ENCODE measurements around the gene SLC5A11. TPM values are rescaled to one million over a fixed set of nuclear protein-coding genes. Genes with fewer than 3 reads are reported as not detected.
A peak's percentile ranks its signal among the peaks of the same experiment; 100 is the strongest.
"Not testable (repeated sequence)": the region's sequence is repeated elsewhere in the genome, so short reads cannot be mapped to it uniquely, and the experiment has no call there.

The SLC5A11 gene
- total RNA-seq, 4 donors from 2014 or later, result not detected

DNA sequence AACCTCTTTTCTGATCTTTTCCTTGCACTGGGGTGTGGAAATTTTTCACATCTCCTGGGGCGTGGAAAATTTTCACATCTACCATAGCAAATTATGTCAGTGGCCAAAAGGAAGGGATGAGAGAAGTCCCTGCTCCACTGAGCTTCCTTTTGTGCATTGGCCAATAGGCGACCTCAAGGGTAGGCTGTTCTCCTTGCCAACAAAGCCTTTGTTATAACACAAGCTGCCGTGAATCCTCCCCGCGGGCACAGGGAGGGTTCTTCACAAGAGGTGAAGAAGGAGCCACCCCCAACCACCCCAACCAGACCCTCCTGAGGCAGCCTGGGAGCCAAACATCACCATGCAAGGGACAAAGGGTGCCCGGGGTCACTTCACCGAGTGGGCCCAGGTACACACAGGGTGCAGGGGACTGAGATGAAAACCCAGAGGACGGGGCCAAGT is 6.5 kb downstream of the SLC5A11 start:
- Histone ChIP-seq H3K36me3 (no peaks in the 10 kb centered on the region), H3K4me3 (no peak overlapping the region), H3K27me3 (no peaks in the 10 kb centered on the region), H3K4me1 (no peaks in the 10 kb centered on the region), H3K27ac (peak overlapping the region in 1 of 2 donors; percentile 25), H3K9me3 (no peaks in the 10 kb centered on the region)
- no peak for DNase-seq
- TF ChIP-seq, protein P1, sequence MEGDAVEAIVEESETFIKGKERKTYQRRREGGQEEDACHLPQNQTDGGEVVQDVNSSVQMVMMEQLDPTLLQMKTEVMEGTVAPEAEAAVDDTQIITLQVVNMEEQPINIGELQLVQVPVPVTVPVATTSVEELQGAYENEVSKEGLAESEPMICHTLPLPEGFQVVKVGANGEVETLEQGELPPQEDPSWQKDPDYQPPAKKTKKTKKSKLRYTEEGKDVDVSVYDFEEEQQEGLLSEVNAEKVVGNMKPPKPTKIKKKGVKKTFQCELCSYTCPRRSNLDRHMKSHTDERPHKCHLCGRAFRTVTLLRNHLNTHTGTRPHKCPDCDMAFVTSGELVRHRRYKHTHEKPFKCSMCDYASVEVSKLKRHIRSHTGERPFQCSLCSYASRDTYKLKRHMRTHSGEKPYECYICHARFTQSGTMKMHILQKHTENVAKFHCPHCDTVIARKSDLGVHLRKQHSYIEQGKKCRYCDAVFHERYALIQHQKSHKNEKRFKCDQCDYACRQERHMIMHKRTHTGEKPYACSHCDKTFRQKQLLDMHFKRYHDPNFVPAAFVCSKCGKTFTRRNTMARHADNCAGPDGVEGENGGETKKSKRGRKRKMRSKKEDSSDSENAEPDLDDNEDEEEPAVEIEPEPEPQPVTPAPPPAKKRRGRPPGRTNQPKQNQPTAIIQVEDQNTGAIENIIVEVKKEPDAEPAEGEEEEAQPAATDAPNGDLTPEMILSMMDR (IDR thresholded peaks at IDR 0.05), result no peak
- TF ChIP-seq POLR2A (IDR thresholded peaks at IDR 0.05), result no peak
- intact Hi-C loops (cut with DNase I; ENCODE audit: low total_unique reads), result no loop called here

DNA sequence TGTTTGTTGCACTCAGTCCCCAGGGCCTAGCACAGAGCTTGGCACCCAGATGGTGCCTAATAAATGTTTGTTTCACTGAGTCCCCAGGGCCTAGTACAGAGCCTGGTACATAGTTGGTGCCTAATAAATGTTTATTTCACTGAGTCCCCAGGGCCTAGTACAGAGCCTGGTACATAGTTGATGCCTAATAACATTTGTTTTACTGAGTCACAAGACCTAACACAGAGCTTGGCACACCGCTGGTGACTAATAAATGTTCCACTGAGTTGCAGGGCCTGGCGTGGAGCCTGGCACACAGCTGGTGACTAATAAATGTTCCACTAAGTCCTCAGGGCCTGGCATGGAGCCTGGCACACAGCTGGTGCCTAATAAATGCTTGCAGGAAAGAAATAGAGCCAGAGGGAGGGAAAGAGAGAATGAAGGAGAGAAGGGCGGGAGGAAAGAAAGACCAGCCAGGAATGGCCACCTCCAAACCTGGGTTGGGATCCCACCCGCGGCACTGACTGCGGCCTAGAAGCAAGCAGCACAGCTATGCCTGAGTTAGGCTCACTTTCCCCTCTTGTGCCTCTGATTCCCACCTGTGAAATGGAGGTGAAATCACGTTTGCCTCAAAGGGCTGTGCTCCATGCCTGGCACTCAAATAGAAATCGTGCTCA is 7.5 kb downstream of the SLC5A11 start:
- no peak overlapping the region for H3K27ac ChIP-seq
- intact Hi-C loops (cut with DNase I; ENCODE audit: low total_unique reads), result no loop called here

DNA sequence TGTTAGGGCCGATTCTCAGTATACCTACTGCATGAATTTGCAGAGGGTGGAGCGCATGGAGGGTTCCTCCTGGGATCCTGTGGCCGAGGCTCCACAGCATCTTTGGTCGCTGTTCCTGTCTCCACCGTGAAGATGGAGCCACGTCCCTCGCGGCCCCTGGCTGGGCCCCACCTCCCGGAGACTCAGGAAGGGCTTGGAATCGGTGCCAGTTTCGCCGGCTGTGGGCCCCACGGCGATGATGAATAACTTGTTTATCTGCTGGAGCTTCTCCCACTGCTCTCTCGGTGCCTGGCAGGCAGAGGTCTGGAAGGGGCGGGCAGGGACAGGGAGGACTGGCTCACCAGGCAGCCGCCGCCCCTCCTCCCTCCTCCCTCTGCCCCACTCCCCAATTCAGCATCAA is 8.1 kb downstream of the SLC5A11 start:
- no peak for TF ChIP-seq POLR2A (IDR thresholded peaks at IDR 0.05)
- TF ChIP-seq, protein P1 (IDR thresholded peaks at IDR 0.05), result no peak

More for the DNA sequence above, 7.5 kb downstream of the SLC5A11 start:
- TF ChIP-seq POLR2A (IDR thresholded peaks at IDR 0.05), result no peak
- TF ChIP-seq, protein P1 (IDR thresholded peaks at IDR 0.05), result no peak
- Histone ChIP-seq H3K4me3 (no peak overlapping the region), H3K27me3 (no peaks in the 10 kb centered on the region), H3K9me3 (no peaks in the 10 kb centered on the region), H3K36me3 (no peaks in the 10 kb centered on the region), H3K4me1 (no peaks in the 10 kb centered on the region)
- DNase-seq, result no peak

DNA sequence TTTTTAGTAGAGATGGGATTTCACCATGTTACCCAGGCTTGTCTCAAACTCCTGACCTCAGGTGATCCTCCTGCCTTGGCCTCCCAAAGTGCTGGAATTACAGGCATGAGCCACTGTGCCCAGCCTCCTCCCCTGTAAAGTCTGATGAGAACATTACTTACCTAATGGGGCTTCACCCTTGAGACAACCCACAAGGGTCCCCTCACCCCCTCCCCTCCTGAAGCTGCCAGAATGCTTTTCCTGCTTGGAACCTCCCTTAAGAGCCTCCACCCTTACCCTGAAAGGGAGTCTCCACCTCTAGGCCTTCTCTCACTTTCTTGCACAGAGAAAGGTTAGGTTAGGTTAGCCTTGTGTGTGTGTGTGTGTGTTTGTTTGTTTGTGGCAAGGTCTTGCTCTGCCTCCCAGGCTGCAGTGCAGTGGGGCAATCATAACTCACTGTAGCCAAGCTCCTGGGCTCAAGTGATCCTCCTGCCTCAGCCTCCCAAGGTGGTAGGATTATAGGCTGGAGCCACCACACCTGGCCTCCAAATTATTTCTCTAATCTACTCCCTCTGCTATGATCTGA is 8.9 kb downstream of the SLC5A11 start:
- Histone ChIP-seq H3K4me3 (no peak overlapping the region), H3K27me3 (no peaks in the 10 kb centered on the region), H3K27ac (no peak overlapping the region), H3K9me3 (no peaks in the 10 kb centered on the region), H3K4me1 (no peaks in the 10 kb centered on the region), H3K36me3 (no peaks in the 10 kb centered on the region)
- DNase-seq, result no peak
- TF ChIP-seq POLR2A (IDR thresholded peaks at IDR 0.05), result no peak
- TF ChIP-seq, protein P1 (IDR thresholded peaks at IDR 0.05), result no peak
- intact Hi-C loops (cut with DNase I; ENCODE audit: low total_unique reads), result no loop called here

More for the DNA sequence above, 8.1 kb downstream of the SLC5A11 start:
- Histone ChIP-seq H3K4me3 (no peak overlapping the region), H3K9me3 (no peaks in the 10 kb centered on the region), H3K27ac (no peak overlapping the region), H3K4me1 (no peaks in the 10 kb centered on the region), H3K27me3 (no peaks in the 10 kb centered on the region), H3K36me3 (no peaks in the 10 kb centered on the region)
- peak; percentile 27 to 32 for DNase-seq
- intact Hi-C loops (cut with DNase I; ENCODE audit: low total_unique reads), result no loop called here

DNA sequence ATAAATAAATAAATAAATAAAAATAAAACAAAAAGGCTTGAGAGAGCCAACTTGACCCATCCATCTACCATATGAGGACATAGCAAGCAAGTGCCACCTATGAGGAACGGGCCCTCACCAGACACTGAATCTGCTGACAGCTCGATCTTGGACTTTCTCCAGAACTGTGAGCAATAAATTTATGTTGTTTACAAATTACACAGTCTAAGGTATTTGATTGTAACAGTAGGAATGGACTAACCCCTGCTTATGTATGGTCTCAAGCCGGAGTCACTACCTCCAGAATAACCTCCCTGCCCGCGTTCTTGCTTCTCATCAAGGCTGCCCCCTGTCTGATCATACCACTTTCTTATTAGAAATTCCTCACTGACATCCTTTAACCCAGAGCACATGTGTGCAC is 9.9 kb downstream of the SLC5A11 start:
- Histone ChIP-seq H3K9me3 (no peaks in the 10 kb centered on the region), H3K27me3 (no peaks in the 10 kb centered on the region), H3K4me3 (no peak overlapping the region), H3K4me1 (no peaks in the 10 kb centered on the region), H3K36me3 (no peaks in the 10 kb centered on the region), H3K27ac (no peak overlapping the region)
- no peak for DNase-seq
- intact Hi-C loops (cut with DNase I; ENCODE audit: low total_unique reads), result no loop called here
- no peak for TF ChIP-seq POLR2A (IDR thresholded peaks at IDR 0.05)

DNA sequence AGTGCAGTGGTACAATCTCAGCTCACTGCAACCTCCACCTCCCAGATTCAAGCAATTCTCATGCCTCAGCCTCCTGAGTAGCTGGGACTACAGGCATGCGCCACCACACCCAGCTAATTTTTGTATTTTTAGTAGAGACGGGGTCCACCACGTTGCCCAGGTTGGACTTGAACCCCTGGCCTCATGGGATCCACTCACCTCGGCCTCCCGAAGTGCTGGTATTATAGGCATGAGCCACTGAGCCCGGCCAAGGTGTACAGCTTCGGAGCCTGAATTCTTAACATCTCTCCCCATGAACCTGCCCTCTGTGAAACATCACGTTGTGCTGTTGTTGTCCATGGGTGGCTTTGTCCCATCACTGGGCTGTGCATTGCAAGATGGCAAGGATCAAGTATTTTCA is 11.1 kb downstream of the SLC5A11 start:
- DNase-seq, result not testable (repeated sequence)

More for the DNA sequence above, 11.1 kb downstream of the SLC5A11 start:
- H3K36me3 ChIP-seq; intact Hi-C loops (cut with DNase I; ENCODE audit: low total_unique reads); H3K27ac ChIP-seq; H3K27me3 ChIP-seq; H3K4me1 ChIP-seq; H3K4me3 ChIP-seq; H3K9me3 ChIP-seq: not testable (repeated sequence)
